ENCODE measurements around the gene EHBP1L1. TPM values are rescaled to one million over a fixed set of nuclear protein-coding genes. Genes with fewer than 3 reads are reported as not detected.
A peak's percentile ranks its signal among the peaks of the same experiment; 100 is the strongest.

The EHBP1L1 gene
- total RNA-seq, 1 donor from 2014 or later = 31.6 TPM

GRCh38 chr11:65542738-65543390 lies 33.0 kb upstream of the EHBP1L1 start:
- FAIRE-seq (no peak), DNase-seq (ENCODE audit: low read depth) (no peak)
- no peak overlapping the region for H3K4me3 ChIP-seq (ENCODE audit: low read depth, low read length)
- no peaks in the 10 kb centered on the region for H3K27me3 ChIP-seq (ENCODE audit: control insufficient read depth, insufficient read depth, low read length)
- peaks cover 4% of the 10 kb centered on the region for H3K36me3 ChIP-seq (ENCODE audit: control insufficient read depth, insufficient read depth, low read length)
- no peak for TF ChIP-seq CTCF (IDR thresholded peaks at IDR 0.05; ENCODE audit: insufficient read depth, low read length, severe bottlenecking)

- DNase-seq (ENCODE audit: low read depth) = no peak
- no peaks in the 10 kb centered on the region for H3K36me3 ChIP-seq (ENCODE audit: control insufficient read depth, insufficient read depth, low read length)
- H3K27me3 ChIP-seq (ENCODE audit: control insufficient read depth, insufficient read depth, low read length) = no peaks in the 10 kb centered on the region
- FAIRE-seq = no peak
- peak overlapping the region; percentile 41 for H3K4me3 ChIP-seq (ENCODE audit: low read depth, low read length)
- no peak for TF ChIP-seq CTCF (IDR thresholded peaks at IDR 0.05; ENCODE audit: insufficient read depth, low read length, severe bottlenecking)
These were observed 30.0 kb upstream of the EHBP1L1 start for GRCh38 chr11:65545853-65546216.

GRCh38 chr11:65546217-65546958 lies 29.5 kb upstream of the EHBP1L1 start:
- no peak for TF ChIP-seq CTCF (IDR thresholded peaks at IDR 0.05; ENCODE audit: insufficient read depth, low read length, severe bottlenecking)
- no peaks in the 10 kb centered on the region for H3K36me3 ChIP-seq (ENCODE audit: control insufficient read depth, insufficient read depth, low read length)
- H3K4me3 ChIP-seq (ENCODE audit: low read depth, low read length) = peak overlapping the region; percentile 41
- no peaks in the 10 kb centered on the region for H3K27me3 ChIP-seq (ENCODE audit: control insufficient read depth, insufficient read depth, low read length)
- DNase-seq (ENCODE audit: low read depth) = peak; percentile 62
- FAIRE-seq = no peak

- no peaks in the 10 kb centered on the region for H3K36me3 ChIP-seq (ENCODE audit: control insufficient read depth, insufficient read depth, low read length)
- H3K4me3 ChIP-seq (ENCODE audit: low read depth, low read length) = no peak overlapping the region
- TF ChIP-seq CTCF (IDR thresholded peaks at IDR 0.05; ENCODE audit: insufficient read depth, low read length, severe bottlenecking) = no peak
- FAIRE-seq (no peak), DNase-seq (ENCODE audit: low read depth) (no peak)
- no peaks in the 10 kb centered on the region for H3K27me3 ChIP-seq (ENCODE audit: control insufficient read depth, insufficient read depth, low read length)
These were observed 28.3 kb upstream of the EHBP1L1 start for GRCh38 chr11:65547446-65548125.

GRCh38 chr11:65548395-65548794 lies 27.5 kb upstream of the EHBP1L1 start:
- Histone ChIP-seq H3K36me3 (ENCODE audit: control insufficient read depth, insufficient read depth, low read length) (no peaks in the 10 kb centered on the region), H3K4me3 (ENCODE audit: low read depth, low read length) (no peak overlapping the region), H3K27me3 (ENCODE audit: control insufficient read depth, insufficient read depth, low read length) (no peaks in the 10 kb centered on the region)
- DNase-seq (ENCODE audit: low read depth) (no peak), FAIRE-seq (no peak)
- TF ChIP-seq CTCF (IDR thresholded peaks at IDR 0.05; ENCODE audit: insufficient read depth, low read length, severe bottlenecking) = no peak
